ENCODE results near the gene WBP1.

DNA sequence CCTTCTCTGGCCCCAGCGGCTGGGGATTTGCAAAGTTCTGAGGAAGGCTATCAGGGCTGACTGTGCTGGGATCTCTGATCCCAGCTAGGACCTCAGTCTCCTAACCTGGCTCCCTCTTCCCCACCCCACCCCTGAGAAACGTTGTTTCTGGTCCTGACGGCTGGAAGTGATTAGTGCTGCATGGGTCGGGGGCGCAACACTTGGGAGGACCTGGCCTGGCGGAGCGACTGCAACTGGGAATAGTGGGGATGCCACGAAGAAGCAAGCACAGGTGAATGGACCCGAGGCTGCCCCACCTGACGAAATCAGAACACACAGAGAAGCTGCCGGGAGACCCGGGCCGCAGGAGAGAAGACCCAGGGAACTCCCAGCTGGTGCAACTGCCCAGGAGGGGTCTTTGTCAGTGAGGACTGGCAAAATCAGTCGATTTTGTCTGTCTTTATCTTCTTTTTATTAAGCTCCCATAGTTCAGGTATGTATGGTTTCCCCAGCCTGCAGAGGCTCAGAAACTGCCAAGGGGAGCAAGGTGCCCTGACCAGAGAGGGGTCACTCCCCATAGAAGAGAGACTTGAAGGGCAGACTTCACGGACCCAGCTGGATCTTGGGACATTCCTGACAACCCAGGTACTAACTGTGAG lies 41.8 kb downstream of the WBP1 start:
- TF ChIP-seq, protein P1, sequence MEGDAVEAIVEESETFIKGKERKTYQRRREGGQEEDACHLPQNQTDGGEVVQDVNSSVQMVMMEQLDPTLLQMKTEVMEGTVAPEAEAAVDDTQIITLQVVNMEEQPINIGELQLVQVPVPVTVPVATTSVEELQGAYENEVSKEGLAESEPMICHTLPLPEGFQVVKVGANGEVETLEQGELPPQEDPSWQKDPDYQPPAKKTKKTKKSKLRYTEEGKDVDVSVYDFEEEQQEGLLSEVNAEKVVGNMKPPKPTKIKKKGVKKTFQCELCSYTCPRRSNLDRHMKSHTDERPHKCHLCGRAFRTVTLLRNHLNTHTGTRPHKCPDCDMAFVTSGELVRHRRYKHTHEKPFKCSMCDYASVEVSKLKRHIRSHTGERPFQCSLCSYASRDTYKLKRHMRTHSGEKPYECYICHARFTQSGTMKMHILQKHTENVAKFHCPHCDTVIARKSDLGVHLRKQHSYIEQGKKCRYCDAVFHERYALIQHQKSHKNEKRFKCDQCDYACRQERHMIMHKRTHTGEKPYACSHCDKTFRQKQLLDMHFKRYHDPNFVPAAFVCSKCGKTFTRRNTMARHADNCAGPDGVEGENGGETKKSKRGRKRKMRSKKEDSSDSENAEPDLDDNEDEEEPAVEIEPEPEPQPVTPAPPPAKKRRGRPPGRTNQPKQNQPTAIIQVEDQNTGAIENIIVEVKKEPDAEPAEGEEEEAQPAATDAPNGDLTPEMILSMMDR (conservative IDR thresholded peaks at IDR 0.05 in 1 of 2, IDR thresholded peaks at IDR 0.05 in 1 of 2; ENCODE audit: extremely low read depth in 1 of 2, insufficient read depth in 1 of 2, low read depth in 1 of 2, low read length in 2 of 2) = no peak
- TF ChIP-seq EZH2 (IDR thresholded peaks at IDR 0.05; ENCODE audit: borderline replicate concordance, low read length) = no peak
